ENCODE results near the gene SNRNP25.
A peak's percentile ranks its signal among the peaks of the same experiment; 100 is the strongest.

The SNRNP25 gene

DNA sequence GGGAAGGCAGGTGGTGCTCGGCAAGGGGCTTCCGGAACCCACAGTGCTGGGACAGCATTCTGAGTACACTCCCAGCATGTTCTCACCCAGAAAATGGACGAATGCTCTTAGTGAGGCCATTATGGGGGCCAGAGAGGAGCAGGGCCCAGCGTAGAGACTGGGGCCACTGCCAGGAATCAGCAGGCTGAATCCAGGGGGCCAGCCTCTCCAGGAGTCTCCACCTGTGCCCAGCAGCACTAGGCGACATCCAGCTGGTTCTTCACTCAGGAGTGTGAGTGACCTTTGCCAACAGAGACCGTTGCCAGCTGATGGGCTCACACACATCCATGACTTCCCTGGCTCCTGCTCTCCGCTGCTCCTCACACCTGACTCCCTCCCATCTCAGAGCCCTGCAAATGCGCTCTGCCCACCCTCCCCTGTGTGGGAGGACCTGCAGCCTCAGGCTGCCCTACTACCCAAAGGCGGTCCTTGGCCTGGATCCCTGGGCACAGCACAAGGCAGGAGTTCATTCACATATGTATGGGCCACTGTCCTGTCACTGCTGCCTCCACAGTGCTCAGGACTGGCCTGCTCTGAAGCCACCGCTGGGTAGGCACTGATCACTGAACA, 13.7 kb downstream of the SNRNP25 start:
- H3K27ac ChIP-seq: no peak overlapping the region
- TF ChIP-seq, protein P1, sequence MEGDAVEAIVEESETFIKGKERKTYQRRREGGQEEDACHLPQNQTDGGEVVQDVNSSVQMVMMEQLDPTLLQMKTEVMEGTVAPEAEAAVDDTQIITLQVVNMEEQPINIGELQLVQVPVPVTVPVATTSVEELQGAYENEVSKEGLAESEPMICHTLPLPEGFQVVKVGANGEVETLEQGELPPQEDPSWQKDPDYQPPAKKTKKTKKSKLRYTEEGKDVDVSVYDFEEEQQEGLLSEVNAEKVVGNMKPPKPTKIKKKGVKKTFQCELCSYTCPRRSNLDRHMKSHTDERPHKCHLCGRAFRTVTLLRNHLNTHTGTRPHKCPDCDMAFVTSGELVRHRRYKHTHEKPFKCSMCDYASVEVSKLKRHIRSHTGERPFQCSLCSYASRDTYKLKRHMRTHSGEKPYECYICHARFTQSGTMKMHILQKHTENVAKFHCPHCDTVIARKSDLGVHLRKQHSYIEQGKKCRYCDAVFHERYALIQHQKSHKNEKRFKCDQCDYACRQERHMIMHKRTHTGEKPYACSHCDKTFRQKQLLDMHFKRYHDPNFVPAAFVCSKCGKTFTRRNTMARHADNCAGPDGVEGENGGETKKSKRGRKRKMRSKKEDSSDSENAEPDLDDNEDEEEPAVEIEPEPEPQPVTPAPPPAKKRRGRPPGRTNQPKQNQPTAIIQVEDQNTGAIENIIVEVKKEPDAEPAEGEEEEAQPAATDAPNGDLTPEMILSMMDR (IDR thresholded peaks at IDR 0.05): no peak
- no peak for TF ChIP-seq ZFX (IDR thresholded peaks at IDR 0.05; ENCODE audit: borderline replicate concordance)

DNA sequence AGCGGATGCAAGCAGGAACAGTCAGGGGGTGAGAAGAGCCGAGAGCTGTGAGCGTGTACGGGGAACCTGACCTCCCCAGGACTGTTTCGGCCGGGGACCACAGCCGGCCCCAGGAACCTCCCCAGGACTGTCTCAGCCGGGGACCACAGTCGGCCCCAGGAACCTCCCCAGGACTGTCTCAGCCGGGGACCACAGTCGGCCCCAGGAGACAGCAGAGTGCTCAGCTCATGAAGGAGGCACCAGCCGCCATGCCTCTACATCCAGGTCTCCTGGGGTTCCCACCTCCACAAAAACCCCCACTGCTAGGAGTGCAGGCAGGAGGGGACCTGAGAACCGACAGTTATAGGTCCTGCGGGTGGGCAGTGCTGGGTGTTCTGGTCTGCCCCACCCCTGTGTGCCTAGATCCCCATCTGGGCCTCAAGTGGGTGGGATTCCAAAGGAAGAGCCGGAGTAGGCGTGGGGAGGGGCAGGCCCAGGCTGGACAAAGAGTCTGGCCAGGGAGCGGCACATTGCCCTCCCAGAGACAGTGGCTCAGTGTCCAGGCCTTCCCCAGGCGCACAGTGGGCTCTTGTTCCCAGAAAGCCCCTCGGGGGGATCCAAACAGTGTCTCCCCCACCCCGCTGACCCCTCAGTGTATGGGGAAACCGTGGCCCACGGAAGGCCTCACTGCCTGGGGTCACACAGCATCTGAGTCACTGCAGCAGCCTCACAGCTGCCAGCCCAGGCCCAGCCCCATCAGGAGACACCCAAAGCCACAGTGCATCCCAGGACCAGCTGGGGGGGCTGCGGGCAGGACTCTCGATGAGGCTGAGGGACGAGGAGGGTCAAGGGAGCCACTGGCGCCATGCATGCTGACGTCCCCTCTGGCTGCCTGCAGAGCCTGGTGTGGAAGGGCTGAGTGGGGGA, 14.5 kb downstream of the SNRNP25 start:
- no peak for TF ChIP-seq ZFX (IDR thresholded peaks at IDR 0.05; ENCODE audit: borderline replicate concordance)
- TF ChIP-seq, protein P1 (IDR thresholded peaks at IDR 0.05): no peak
- no peak overlapping the region for H3K27ac ChIP-seq

DNA sequence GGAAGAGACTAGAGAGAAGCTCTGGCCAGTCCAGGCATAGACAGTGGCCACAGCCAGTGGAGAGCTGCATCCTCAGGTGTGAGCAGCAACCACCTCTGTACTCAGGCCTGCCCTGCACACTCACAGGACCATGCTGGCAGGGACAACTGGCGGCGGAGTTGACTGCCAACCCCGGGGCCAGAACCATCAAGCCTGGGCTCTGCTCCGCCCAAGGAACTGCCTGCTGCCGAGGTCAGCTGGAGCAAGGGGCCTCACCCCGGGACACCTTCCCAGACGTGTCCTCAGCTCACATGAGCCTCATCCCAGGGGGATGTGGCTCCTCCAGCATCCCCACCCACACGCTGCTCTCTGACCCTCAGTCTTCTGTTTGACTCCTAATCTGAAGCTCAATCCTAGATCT, 15.6 kb downstream of the SNRNP25 start:
- peak overlapping the region; percentile 89; the same call in 1 of the 2 replicates for H3K27ac ChIP-seq
- TF ChIP-seq, protein P1 (IDR thresholded peaks at IDR 0.05): no peak
- TF ChIP-seq ZFX (IDR thresholded peaks at IDR 0.05; ENCODE audit: borderline replicate concordance): no peak

DNA sequence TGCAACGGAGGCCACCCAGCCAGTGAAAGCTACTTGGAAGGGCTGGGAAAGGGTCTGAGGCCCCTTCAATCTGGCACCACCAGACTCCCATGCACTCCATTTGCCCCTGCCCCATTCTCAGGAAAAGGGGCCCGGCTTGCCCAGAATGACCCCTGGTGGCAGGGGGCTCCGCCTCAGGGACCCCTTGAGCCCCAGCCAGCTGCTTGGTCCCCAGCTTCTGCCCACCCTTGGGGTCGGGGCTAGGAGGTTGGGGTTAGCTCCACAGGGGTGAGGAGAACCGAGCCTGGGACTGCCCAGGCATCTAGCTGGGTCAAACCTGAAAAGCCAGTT, 17.5 kb downstream of the SNRNP25 start:
- TF ChIP-seq, protein P1 (IDR thresholded peaks at IDR 0.05): no peak
- no peak for TF ChIP-seq ZFX (IDR thresholded peaks at IDR 0.05; ENCODE audit: borderline replicate concordance)
- peak overlapping the region; percentile 89 for H3K27ac ChIP-seq

DNA sequence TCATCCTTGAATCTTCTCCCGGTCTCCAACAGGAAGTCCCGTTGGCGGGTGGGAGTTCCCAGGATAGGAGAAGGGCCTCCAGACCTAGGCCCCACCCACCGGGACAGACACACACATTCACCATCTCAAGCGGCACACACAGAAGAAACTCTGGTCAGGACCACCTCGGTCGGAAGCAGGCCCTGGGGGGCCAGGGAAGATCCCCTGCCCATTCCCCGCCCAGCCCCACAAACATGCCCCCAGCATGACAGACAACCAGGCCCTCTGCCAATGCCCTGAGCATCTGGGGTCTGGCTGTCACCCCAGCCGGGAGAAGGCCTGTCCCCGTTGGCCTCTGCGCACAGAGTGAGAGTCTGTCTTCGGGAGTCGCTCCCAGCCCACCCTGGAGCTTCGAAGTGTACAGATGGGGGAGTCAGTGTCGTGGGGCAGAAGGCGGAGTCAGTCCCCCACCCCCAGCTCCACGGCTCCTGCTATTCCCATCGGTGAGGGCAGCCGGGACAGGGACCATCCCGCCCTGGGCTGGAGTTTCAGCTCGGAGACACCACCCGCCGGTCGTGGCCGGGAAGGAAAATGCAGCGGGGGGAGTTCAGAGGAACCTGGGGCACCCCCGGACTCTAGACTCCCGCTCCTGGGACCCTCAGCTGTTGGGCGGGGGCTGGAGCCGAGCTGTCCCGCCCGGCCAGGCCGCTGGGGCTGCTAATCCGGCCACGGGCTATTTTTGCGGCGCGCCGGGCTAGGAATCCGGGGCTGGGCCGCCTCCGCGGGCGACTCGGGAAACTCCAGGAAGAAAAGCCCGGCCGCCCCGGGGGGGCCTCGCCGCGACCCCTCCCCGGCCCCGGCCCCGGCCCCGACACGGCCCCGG, 18.1 kb downstream of the SNRNP25 start:
- peak overlapping the region; percentile 89 for H3K27ac ChIP-seq
- no peak for TF ChIP-seq ZFX (IDR thresholded peaks at IDR 0.05; ENCODE audit: borderline replicate concordance)
- TF ChIP-seq, protein P1 (IDR thresholded peaks at IDR 0.05): peak; percentile 19; the same call in 1 of the 2 replicates

DNA sequence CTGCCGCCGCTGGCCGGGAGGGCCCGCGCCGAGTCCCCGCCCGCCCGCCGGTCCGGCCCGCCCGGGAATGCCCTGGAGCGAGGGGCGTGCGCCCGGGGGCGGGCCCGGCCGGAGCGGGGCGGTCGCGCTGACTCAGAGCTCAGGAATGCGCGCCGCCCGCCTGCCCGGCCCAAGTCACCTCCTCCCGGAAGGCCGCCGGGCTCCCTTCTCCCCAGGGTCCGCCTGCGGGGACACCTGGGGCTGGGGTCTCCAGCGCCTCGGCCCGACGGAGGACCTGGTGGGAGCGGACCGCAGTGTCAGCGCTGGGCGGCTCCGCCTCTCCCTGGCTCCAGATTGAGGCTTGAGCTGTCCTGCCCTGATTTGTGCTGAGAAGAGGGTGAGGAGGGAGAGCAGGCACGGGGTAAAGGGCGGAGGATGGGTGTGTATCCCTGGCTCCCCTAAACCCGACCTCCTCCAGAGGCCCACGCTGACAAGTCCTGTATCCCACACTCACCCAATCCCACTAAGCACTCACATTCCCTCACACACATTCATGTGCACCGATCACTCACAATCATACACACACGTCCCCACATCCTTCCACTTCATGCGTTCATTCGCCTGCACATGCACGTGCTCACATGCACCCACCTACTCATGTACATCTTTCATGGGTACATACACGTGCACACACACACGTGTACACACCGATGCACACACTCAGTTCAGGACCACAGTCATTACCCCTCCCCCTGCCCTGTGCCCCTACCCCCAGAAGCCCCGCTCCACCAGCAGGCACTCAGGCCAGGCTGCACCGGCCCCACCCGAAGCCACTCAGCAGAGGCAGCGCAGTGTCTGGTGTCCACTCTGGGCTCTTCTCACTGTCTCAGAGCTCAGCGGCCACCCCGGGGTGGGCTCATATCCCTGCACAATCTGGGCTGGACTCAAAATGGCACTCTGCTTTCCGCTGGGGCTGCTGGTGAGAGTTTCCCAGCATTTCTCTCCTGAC, 19.2 kb downstream of the SNRNP25 start, which contains the start of gene RHBDF1:
TSS of gene RHBDF1 (minus strand) at position 71 of the 988 bp plus-strand sequence. CDS start 7,616 bp downstream, outside the sequence.
- TF ChIP-seq ZFX (IDR thresholded peaks at IDR 0.05; ENCODE audit: borderline replicate concordance): no peak
- TF ChIP-seq, protein P1 (IDR thresholded peaks at IDR 0.05): no peak

More for the DNA sequence above, 19.2 kb downstream of the SNRNP25 start, which contains the start of gene RHBDF1:
- H3K27ac ChIP-seq: peak within 1 kb of the TSS; percentile 89

Data from 22Rv1 (cell line).